Measurements from ENCODE around the gene CST3. TPM values are rescaled to one million over a fixed set of nuclear protein-coding genes. Genes with fewer than 3 reads are reported as not detected.

The CST3 gene
- total and polyA plus RNA-seq, 2 experiments from 2014 or later: 921 to 2,850 TPM

DNA sequence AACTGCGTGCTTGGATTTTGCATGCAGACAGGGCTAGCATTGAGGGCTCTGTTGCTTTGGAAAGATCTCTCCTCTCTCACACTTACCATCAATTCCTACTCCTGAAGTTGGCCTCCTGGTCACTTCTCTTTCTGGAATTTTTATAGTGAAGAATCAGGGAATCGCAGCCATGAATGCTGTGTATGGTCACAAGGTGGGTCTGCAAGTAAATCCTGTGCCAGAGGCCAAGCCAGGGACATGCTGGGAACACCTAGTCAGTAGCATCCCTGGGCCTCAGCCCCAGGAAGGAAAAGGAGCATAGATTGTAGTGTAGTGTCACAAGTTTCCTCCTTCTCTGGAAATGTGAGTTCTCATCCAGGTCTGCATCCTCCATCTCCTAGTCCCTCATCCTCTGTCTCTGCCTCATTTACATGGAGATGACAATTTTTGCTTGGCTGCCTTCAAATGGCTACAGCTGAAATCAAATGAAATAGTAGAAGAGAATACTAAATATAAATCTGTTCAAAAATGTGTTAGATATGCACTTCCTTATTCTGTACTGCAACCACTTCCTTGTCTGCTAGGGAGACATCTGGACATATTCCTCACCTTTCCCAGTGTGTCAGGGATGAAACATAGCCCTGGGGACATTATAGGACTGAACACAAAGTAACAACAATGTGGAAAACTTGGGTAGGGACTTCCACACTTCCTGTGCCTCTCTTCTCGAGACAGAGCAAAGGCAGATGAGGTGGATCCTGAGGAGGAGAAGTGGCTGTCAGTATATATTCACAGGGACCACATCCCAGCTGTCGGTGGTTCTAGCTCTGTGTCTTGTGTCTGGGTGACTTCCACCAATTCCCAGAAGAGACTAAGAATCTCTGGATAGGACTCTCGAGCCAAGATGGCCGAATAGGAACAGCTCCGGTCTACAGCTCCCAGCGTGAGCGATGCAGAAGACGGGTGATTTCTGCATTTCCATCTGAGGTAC is 49.0 kb downstream of the CST3 start:
- Histone ChIP-seq H3K79me2 (no peaks in the 10 kb centered on the region), H3K36me3 (replicated peaks; ENCODE audit: insufficient read depth, low read depth) (no peaks in the 10 kb centered on the region), H3K9me3 (ENCODE audit: low read depth) (no peaks in the 10 kb centered on the region), H3K4me2 (no peak overlapping the region), H3K4me3 (no peak overlapping the region), H3K4me1 (ENCODE audit: insufficient read depth) (peaks cover 13% of the 10 kb centered on the region), H2AFZ (no peak overlapping the region), H3K27ac (no peak overlapping the region), H3K9me2 (replicated peaks; ENCODE audit: insufficient read depth) (no peaks in the 10 kb centered on the region), H4K20me1 (ENCODE audit: insufficient read depth, poor library complexity, severe bottlenecking) (no peaks in the 10 kb centered on the region), H3K27me3 (no peaks in the 10 kb centered on the region)
- TF ChIP-seq EZH2phosphoT487 (IDR thresholded peaks at IDR 0.05; ENCODE audit: low read depth, severe bottlenecking, unreplicated experiment): no peak
- TF ChIP-seq, protein P1, sequence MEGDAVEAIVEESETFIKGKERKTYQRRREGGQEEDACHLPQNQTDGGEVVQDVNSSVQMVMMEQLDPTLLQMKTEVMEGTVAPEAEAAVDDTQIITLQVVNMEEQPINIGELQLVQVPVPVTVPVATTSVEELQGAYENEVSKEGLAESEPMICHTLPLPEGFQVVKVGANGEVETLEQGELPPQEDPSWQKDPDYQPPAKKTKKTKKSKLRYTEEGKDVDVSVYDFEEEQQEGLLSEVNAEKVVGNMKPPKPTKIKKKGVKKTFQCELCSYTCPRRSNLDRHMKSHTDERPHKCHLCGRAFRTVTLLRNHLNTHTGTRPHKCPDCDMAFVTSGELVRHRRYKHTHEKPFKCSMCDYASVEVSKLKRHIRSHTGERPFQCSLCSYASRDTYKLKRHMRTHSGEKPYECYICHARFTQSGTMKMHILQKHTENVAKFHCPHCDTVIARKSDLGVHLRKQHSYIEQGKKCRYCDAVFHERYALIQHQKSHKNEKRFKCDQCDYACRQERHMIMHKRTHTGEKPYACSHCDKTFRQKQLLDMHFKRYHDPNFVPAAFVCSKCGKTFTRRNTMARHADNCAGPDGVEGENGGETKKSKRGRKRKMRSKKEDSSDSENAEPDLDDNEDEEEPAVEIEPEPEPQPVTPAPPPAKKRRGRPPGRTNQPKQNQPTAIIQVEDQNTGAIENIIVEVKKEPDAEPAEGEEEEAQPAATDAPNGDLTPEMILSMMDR (IDR thresholded peaks at IDR 0.05; ENCODE audit: poor library complexity): no peak
- TF ChIP-seq EZH2 (IDR thresholded peaks at IDR 0.05; ENCODE audit: borderline replicate concordance): no peak
- DNase-seq (ENCODE audit: low spot score): no peak
- WGBS (ENCODE audit: low lambda C conversion rate, missing lambda C conversion rate): 95% methylated on average over 10 of the region's 10 CpGs

DNA sequence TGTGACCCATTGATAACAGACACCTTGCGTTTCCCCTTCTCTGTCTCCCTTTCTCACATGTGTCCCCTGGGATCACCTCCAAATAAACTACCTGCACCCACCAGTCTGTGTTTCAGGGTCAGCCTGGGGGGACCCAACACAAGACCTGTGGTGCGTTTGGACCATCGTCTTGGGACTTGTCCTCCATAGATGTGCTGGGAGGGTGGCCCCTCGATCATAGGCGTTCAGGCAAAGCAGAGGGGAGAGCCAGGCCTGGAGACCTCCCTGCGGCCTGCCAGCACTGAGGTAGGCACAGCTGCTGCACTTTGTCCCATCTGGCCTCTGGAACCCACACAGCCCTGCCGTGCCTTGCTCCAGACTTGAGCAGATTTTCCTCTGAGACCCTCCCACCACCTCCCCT is 50.1 kb downstream of the CST3 start:
- WGBS (ENCODE audit: low lambda C conversion rate, missing lambda C conversion rate): 85% methylated on average over 7 of the region's 7 CpGs
- no peaks in the 10 kb centered on the region for H3K36me3 ChIP-seq (replicated peaks; ENCODE audit: insufficient read depth, low read depth)
- H3K9me3 ChIP-seq (ENCODE audit: low read depth): no peaks in the 10 kb centered on the region
- H4K20me1 ChIP-seq (ENCODE audit: insufficient read depth, poor library complexity, severe bottlenecking): no peaks in the 10 kb centered on the region
- TF ChIP-seq, protein P1 (IDR thresholded peaks at IDR 0.05; ENCODE audit: poor library complexity): no peak
- TF ChIP-seq EZH2phosphoT487 (IDR thresholded peaks at IDR 0.05; ENCODE audit: low read depth, severe bottlenecking, unreplicated experiment): no peak
- no peak for TF ChIP-seq EZH2 (IDR thresholded peaks at IDR 0.05; ENCODE audit: borderline replicate concordance)
- no peaks in the 10 kb centered on the region for H3K79me2 ChIP-seq
- H3K9me2 ChIP-seq (replicated peaks; ENCODE audit: insufficient read depth): no peaks in the 10 kb centered on the region
- H3K4me2 ChIP-seq: no peak overlapping the region
- no peak overlapping the region for H3K27ac ChIP-seq
- DNase-seq (ENCODE audit: low spot score): no peak
- peaks cover 13% of the 10 kb centered on the region for H3K4me1 ChIP-seq (ENCODE audit: insufficient read depth)
- H3K4me3 ChIP-seq: no peak overlapping the region
- no peaks in the 10 kb centered on the region for H3K27me3 ChIP-seq
- no peak overlapping the region for H2AFZ ChIP-seq

DNA sequence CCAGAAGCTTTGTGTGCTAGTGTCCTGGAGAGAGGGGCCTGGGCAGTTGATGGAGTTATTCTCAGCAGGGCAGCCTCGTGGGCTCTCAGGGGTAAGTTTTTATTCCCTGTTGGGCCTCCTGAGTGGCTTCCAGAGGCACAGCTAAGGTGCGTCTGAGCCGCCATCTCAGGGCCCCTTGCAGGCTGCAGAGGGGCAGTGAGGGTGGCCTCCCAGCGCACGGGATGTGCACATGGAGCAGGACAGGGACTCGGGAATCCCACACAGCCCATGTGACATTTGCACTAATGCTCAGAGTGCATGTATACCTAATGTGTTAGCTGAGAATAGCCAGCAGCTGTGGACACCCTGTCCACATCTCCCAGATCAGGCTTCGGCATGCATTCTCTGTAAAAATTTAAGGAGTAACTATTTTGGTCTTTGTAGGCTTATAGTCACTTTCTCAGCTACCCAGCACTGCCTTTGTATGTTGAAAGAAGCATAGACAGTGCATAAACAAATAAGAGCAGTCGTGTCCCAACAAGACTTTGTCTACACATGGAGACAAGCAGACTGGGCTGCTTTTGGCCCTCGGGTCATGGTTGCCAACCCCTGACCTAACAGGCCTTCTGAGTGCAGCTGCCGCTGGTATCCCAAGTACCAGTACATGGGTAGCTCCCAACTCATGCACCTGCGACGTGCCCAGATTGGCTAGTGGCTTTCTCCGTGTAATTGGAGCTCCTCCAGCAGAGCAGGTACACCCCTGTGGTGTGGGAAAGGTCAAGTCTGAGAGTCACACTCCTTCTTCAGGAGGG is 50.8 kb downstream of the CST3 start:
- 73% methylated on average over 13 of the region's 13 CpGs for WGBS (ENCODE audit: low lambda C conversion rate, missing lambda C conversion rate)
- no peak overlapping the region for H3K4me3 ChIP-seq
- no peak overlapping the region for H3K4me2 ChIP-seq
- H3K9me2 ChIP-seq (replicated peaks; ENCODE audit: insufficient read depth): no peaks in the 10 kb centered on the region
- no peaks in the 10 kb centered on the region for H4K20me1 ChIP-seq (ENCODE audit: insufficient read depth, poor library complexity, severe bottlenecking)
- H3K36me3 ChIP-seq (replicated peaks; ENCODE audit: insufficient read depth, low read depth): no peaks in the 10 kb centered on the region
- H2AFZ ChIP-seq: no peak overlapping the region
- H3K4me1 ChIP-seq (ENCODE audit: insufficient read depth): peaks cover 13% of the 10 kb centered on the region
- no peak for TF ChIP-seq EZH2phosphoT487 (IDR thresholded peaks at IDR 0.05; ENCODE audit: low read depth, severe bottlenecking, unreplicated experiment)
- H3K27ac ChIP-seq: peak overlapping the region; percentile 39
- peak; percentile 1 for DNase-seq (ENCODE audit: low spot score)
- no peaks in the 10 kb centered on the region for H3K27me3 ChIP-seq
- no peaks in the 10 kb centered on the region for H3K9me3 ChIP-seq (ENCODE audit: low read depth)
- H3K79me2 ChIP-seq: no peaks in the 10 kb centered on the region
